ENCODE data around the gene ACADS.
A peak's percentile ranks its signal among the peaks of the same experiment; 100 is the strongest.

ACADS gene

GRCh38 chr12:120700886-120701285 lies 24.7 kb upstream of the ACADS start:
- H3K36me3 ChIP-seq (ENCODE audit: control insufficient read depth, insufficient read depth, low read length), result peaks cover 32% of the 10 kb centered on the region
- H3K27ac ChIP-seq (ENCODE audit: insufficient read depth, low read depth, low read length, poor library complexity, severe bottlenecking), result no peak overlapping the region
- WGBS, 2 experiments, result 92 to 96% methylated on average over 5 of the region's 5 CpGs
- H3K4me1 ChIP-seq (ENCODE audit: control insufficient read depth, insufficient read depth, low read length), result no peaks in the 10 kb centered on the region
- H3K4me3 ChIP-seq (ENCODE audit: insufficient read depth, low read depth, low read length), result no peak overlapping the region
- no peaks in the 10 kb centered on the region for H3K9me3 ChIP-seq (ENCODE audit: control insufficient read depth, low read length)
- no peaks in the 10 kb centered on the region for H3K27me3 ChIP-seq (ENCODE audit: control insufficient read depth, insufficient read depth, low read length, poor library complexity, severe bottlenecking)

- WGBS, 2 experiments, result 93 to 94% methylated on average over 1 of the region's 1 CpG
- peaks cover 14% of the 10 kb centered on the region for H3K36me3 ChIP-seq (ENCODE audit: control insufficient read depth, insufficient read depth, low read length)
- H3K4me1 ChIP-seq (ENCODE audit: control insufficient read depth, insufficient read depth, low read length), result no peaks in the 10 kb centered on the region
- H3K4me3 ChIP-seq (ENCODE audit: insufficient read depth, low read depth, low read length), result no peak overlapping the region
- no peaks in the 10 kb centered on the region for H3K9me3 ChIP-seq (ENCODE audit: control insufficient read depth, low read length)
- H3K27me3 ChIP-seq (ENCODE audit: control insufficient read depth, insufficient read depth, low read length, poor library complexity, severe bottlenecking), result no peaks in the 10 kb centered on the region
- H3K27ac ChIP-seq (ENCODE audit: insufficient read depth, low read depth, low read length, poor library complexity, severe bottlenecking), result no peak overlapping the region
These were observed 23.0 kb upstream of the ACADS start for GRCh38 chr12:120702637-120703036.

- no peaks in the 10 kb centered on the region for H3K27me3 ChIP-seq (ENCODE audit: control insufficient read depth, insufficient read depth, low read length, poor library complexity, severe bottlenecking)
- H3K9me3 ChIP-seq (ENCODE audit: control insufficient read depth, low read length), result no peaks in the 10 kb centered on the region
- no peak overlapping the region for H3K27ac ChIP-seq (ENCODE audit: insufficient read depth, low read depth, low read length, poor library complexity, severe bottlenecking)
- peaks cover 7% of the 10 kb centered on the region for H3K36me3 ChIP-seq (ENCODE audit: control insufficient read depth, insufficient read depth, low read length)
- no peaks in the 10 kb centered on the region for H3K4me1 ChIP-seq (ENCODE audit: control insufficient read depth, insufficient read depth, low read length)
- no peak overlapping the region for H3K4me3 ChIP-seq (ENCODE audit: insufficient read depth, low read depth, low read length)
- WGBS, 2 experiments, result 84 to 87% methylated on average over 11 of the region's 11 CpGs
These were observed 22.2 kb upstream of the ACADS start for GRCh38 chr12:120703311-120703942.

GRCh38 chr12:120705618-120706017 lies 20.0 kb upstream of the ACADS start:
- no peaks in the 10 kb centered on the region for H3K36me3 ChIP-seq (ENCODE audit: control insufficient read depth, insufficient read depth, low read length)
- H3K27me3 ChIP-seq (ENCODE audit: control insufficient read depth, insufficient read depth, low read length, poor library complexity, severe bottlenecking), result no peaks in the 10 kb centered on the region
- no peak overlapping the region for H3K4me3 ChIP-seq (ENCODE audit: insufficient read depth, low read depth, low read length)
- no peak overlapping the region for H3K27ac ChIP-seq (ENCODE audit: insufficient read depth, low read depth, low read length, poor library complexity, severe bottlenecking)
- H3K9me3 ChIP-seq (ENCODE audit: control insufficient read depth, low read length), result no peaks in the 10 kb centered on the region
- 86 to 100% methylated on average over 1 of the region's 1 CpG for WGBS, 2 experiments
- no peaks in the 10 kb centered on the region for H3K4me1 ChIP-seq (ENCODE audit: control insufficient read depth, insufficient read depth, low read length)

- no peaks in the 10 kb centered on the region for H3K36me3 ChIP-seq (ENCODE audit: control insufficient read depth, insufficient read depth, low read length)
- H3K4me3 ChIP-seq (ENCODE audit: insufficient read depth, low read depth, low read length), result no peak overlapping the region
- no peaks in the 10 kb centered on the region for H3K27me3 ChIP-seq (ENCODE audit: control insufficient read depth, insufficient read depth, low read length, poor library complexity, severe bottlenecking)
- H3K27ac ChIP-seq (ENCODE audit: insufficient read depth, low read depth, low read length, poor library complexity, severe bottlenecking), result no peak overlapping the region
- no peaks in the 10 kb centered on the region for H3K9me3 ChIP-seq (ENCODE audit: control insufficient read depth, low read length)
- 71 to 72% methylated on average over 5 of the region's 5 CpGs for WGBS, 2 experiments
- H3K4me1 ChIP-seq (ENCODE audit: control insufficient read depth, insufficient read depth, low read length), result no peaks in the 10 kb centered on the region
These were observed 19.6 kb upstream of the ACADS start for GRCh38 chr12:120706029-120706428.

- H3K4me3 ChIP-seq (ENCODE audit: insufficient read depth, low read depth, low read length), result no peak overlapping the region
- WGBS, 2 experiments, result 91 to 93% methylated on average over 4 of the region's 4 CpGs
- peaks cover 10% of the 10 kb centered on the region for H3K4me1 ChIP-seq (ENCODE audit: control insufficient read depth, insufficient read depth, low read length)
- H3K27ac ChIP-seq (ENCODE audit: insufficient read depth, low read depth, low read length, poor library complexity, severe bottlenecking), result no peak overlapping the region
- H3K27me3 ChIP-seq (ENCODE audit: control insufficient read depth, insufficient read depth, low read length, poor library complexity, severe bottlenecking), result no peaks in the 10 kb centered on the region
- H3K9me3 ChIP-seq (ENCODE audit: control insufficient read depth, low read length), result no peaks in the 10 kb centered on the region
- peaks cover 6% of the 10 kb centered on the region for H3K36me3 ChIP-seq (ENCODE audit: control insufficient read depth, insufficient read depth, low read length)
These were observed 17.0 kb upstream of the ACADS start for GRCh38 chr12:120708651-120709050.

- H3K27ac ChIP-seq (ENCODE audit: insufficient read depth, low read depth, low read length, poor library complexity, severe bottlenecking), result peak within 1 kb of the TSS; percentile 13
- peak within 1 kb of the TSS; percentile 83 for H3K4me3 ChIP-seq (ENCODE audit: insufficient read depth, low read depth, low read length)
- H3K4me1 ChIP-seq (ENCODE audit: control insufficient read depth, insufficient read depth, low read length), result peaks cover 10% of the 10 kb centered on the region
- H3K27me3 ChIP-seq (ENCODE audit: control insufficient read depth, insufficient read depth, low read length, poor library complexity, severe bottlenecking), result no peaks in the 10 kb centered on the region
- WGBS, 2 experiments, result 1 to 2% methylated on average over 75 to 76 of the region's 76 CpGs
- H3K9me3 ChIP-seq (ENCODE audit: control insufficient read depth, low read length), result no peaks in the 10 kb centered on the region
- H3K36me3 ChIP-seq (ENCODE audit: control insufficient read depth, insufficient read depth, low read length), result peaks cover 6% of the 10 kb centered on the region
These were observed 15.4 kb upstream of the ACADS start, which contains the start of gene UNC119B for GRCh38 chr12:120710031-120710804. Gene UNC119B (plus strand): TSS chr12:120710458. CDS start chr12:120710475, 17 bp downstream.

GRCh38 chr12:120710805-120711296 lies 14.8 kb upstream of the ACADS start:
- H3K9me3 ChIP-seq (ENCODE audit: control insufficient read depth, low read length), result no peaks in the 10 kb centered on the region
- 0% methylated on average over 31 of the region's 31 CpGs for WGBS, 2 experiments
- peaks cover 10% of the 10 kb centered on the region for H3K4me1 ChIP-seq (ENCODE audit: control insufficient read depth, insufficient read depth, low read length)
- no peak overlapping the region for H3K27ac ChIP-seq (ENCODE audit: insufficient read depth, low read depth, low read length, poor library complexity, severe bottlenecking)
- peaks cover 9% of the 10 kb centered on the region for H3K36me3 ChIP-seq (ENCODE audit: control insufficient read depth, insufficient read depth, low read length)
- peak overlapping the region; percentile 83 for H3K4me3 ChIP-seq (ENCODE audit: insufficient read depth, low read depth, low read length)
- H3K27me3 ChIP-seq (ENCODE audit: control insufficient read depth, insufficient read depth, low read length, poor library complexity, severe bottlenecking), result no peaks in the 10 kb centered on the region

GRCh38 chr12:120711411-120711810 lies 14.2 kb upstream of the ACADS start:
- Histone ChIP-seq H3K9me3 (ENCODE audit: control insufficient read depth, low read length) (no peaks in the 10 kb centered on the region), H3K36me3 (ENCODE audit: control insufficient read depth, insufficient read depth, low read length) (peaks cover 14% of the 10 kb centered on the region), H3K4me1 (ENCODE audit: control insufficient read depth, insufficient read depth, low read length) (peaks cover 10% of the 10 kb centered on the region), H3K27ac (ENCODE audit: insufficient read depth, low read depth, low read length, poor library complexity, severe bottlenecking) (no peak overlapping the region), H3K27me3 (ENCODE audit: control insufficient read depth, insufficient read depth, low read length, poor library complexity, severe bottlenecking) (no peaks in the 10 kb centered on the region), H3K4me3 (ENCODE audit: insufficient read depth, low read depth, low read length) (peak overlapping the region; percentile 83)
- WGBS, 2 experiments, result 29 to 34% methylated on average over 6 of the region's 6 CpGs

GRCh38 chr12:120712610-120713009 lies 13.0 kb upstream of the ACADS start:
- WGBS, 2 experiments, result 96 to 97% methylated on average over 5 of the region's 6 CpGs

More at GRCh38 chr12:120712610-120713009, 13.0 kb upstream of the ACADS start:
- peaks cover 10% of the 10 kb centered on the region for H3K4me1 ChIP-seq (ENCODE audit: control insufficient read depth, insufficient read depth, low read length)
- H3K27ac ChIP-seq (ENCODE audit: insufficient read depth, low read depth, low read length, poor library complexity, severe bottlenecking), result no peak overlapping the region
- no peaks in the 10 kb centered on the region for H3K27me3 ChIP-seq (ENCODE audit: control insufficient read depth, insufficient read depth, low read length, poor library complexity, severe bottlenecking)
- no peaks in the 10 kb centered on the region for H3K9me3 ChIP-seq (ENCODE audit: control insufficient read depth, low read length)
- H3K36me3 ChIP-seq (ENCODE audit: control insufficient read depth, insufficient read depth, low read length), result peaks cover 23% of the 10 kb centered on the region
- no peak overlapping the region for H3K4me3 ChIP-seq (ENCODE audit: insufficient read depth, low read depth, low read length)
